ENCODE data around the gene TUBA4B. TPM values are rescaled to one million over a fixed set of nuclear protein-coding genes. Genes with fewer than 3 reads are reported as not detected.
A peak's percentile ranks its signal among the peaks of the same experiment; 100 is the strongest.

TUBA4B gene
- total RNA-seq, 1 experiment from 2014 or later, result not detected

DNA sequence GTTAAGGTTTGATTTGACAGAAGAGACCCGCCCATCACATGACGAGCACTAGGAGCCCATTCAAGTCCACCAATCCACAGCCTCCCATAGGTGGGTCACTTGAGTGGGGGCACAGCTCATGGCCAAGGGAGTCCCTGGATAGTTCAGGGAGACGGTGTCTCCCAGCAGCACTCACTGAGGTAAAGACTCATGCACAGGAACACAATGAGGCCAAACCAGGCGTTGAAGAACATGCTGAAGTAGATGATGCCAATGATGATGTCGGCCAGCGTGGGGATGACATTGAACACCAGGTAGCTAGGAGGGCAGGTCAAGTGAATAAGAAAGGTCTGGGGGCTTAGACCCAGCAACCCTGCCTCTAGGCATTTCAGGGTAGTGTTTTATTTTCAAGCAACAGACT lies 38.3 kb upstream of the TUBA4B start:
- no CpG with 5 or more reads among the region's 6 CpGs for WGBS (ENCODE audit: extremely low coverage, insufficient read length, low lambda C conversion rate)
- H3K56ac ChIP-seq (ENCODE audit: insufficient read length, low read depth, low read length), result no peak overlapping the region
- H3K36me3 Mint-ChIP-seq (ENCODE audit: insufficient read depth in 1 of 3, low read depth in 3 of 3), result peaks cover 14 to 61% (median 51%) of the 10 kb centered on the region in 3 experiments

More for the DNA sequence above, 38.3 kb upstream of the TUBA4B start:
- TF ChIP-seq, protein P1, sequence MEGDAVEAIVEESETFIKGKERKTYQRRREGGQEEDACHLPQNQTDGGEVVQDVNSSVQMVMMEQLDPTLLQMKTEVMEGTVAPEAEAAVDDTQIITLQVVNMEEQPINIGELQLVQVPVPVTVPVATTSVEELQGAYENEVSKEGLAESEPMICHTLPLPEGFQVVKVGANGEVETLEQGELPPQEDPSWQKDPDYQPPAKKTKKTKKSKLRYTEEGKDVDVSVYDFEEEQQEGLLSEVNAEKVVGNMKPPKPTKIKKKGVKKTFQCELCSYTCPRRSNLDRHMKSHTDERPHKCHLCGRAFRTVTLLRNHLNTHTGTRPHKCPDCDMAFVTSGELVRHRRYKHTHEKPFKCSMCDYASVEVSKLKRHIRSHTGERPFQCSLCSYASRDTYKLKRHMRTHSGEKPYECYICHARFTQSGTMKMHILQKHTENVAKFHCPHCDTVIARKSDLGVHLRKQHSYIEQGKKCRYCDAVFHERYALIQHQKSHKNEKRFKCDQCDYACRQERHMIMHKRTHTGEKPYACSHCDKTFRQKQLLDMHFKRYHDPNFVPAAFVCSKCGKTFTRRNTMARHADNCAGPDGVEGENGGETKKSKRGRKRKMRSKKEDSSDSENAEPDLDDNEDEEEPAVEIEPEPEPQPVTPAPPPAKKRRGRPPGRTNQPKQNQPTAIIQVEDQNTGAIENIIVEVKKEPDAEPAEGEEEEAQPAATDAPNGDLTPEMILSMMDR (conservative IDR thresholded peaks at IDR 0.05), result no peak
- Mint-ChIP-seq H3K27ac (peak overlapping the region in 1 of 3 experiments; percentile 42; a peak in 1 of 7 replicates), H3K9me3 (no peaks in the 10 kb centered on the region), H3K4me1 (peaks cover 19 to 23% of the 10 kb centered on the region in 2 experiments), H3K4me3 (no peak overlapping the region), H3K27me3 (ENCODE audit: low read depth) (peaks cover 3% of the 10 kb centered on the region; the same call in 1 of the 2 replicates)
- peaks cover 7% of the 10 kb centered on the region for H3K23me2 ChIP-seq (ENCODE audit: insufficient read length, low read depth, low read length, poor library complexity, severe bottlenecking)
- no peak overlapping the region for H3K4ac ChIP-seq (ENCODE audit: low read depth, low read length)
- H3K9ac ChIP-seq (ENCODE audit: extremely low read depth, insufficient read length, low read length), result no peak overlapping the region
- H3K4me2 ChIP-seq (ENCODE audit: insufficient read depth, insufficient read length, low read length), result no peak overlapping the region
- H3T11ph ChIP-seq (ENCODE audit: low read length), result no peak overlapping the region
- no peaks in the 10 kb centered on the region for H3K4me1 ChIP-seq (ENCODE audit: insufficient read depth, low read length)
- no peaks in the 10 kb centered on the region for H3K79me1 ChIP-seq (ENCODE audit: insufficient read depth, low read depth, low read length, poor library complexity, severe bottlenecking)
- H2BK5ac ChIP-seq (ENCODE audit: insufficient read length, low read length), result no peak overlapping the region
- H3K9me3 ChIP-seq (ENCODE audit: control insufficient read depth, low read depth, low read length), result no peaks in the 10 kb centered on the region
- no peak overlapping the region for H4K8ac ChIP-seq (replicated peaks; ENCODE audit: insufficient read length, low read depth, low read length)
- H4K20me1 ChIP-seq (ENCODE audit: control insufficient read depth, insufficient read depth, insufficient read length), result no peaks in the 10 kb centered on the region
- no peak overlapping the region for H3K23ac ChIP-seq (ENCODE audit: insufficient read length, low read depth, low read length)
- H2BK15ac ChIP-seq (ENCODE audit: low read depth, low read length), result no peak overlapping the region
- no peaks in the 10 kb centered on the region for H3K27me3 ChIP-seq (ENCODE audit: insufficient read depth, low read length)
- H2BK12ac ChIP-seq (ENCODE audit: insufficient read length, low read depth, low read length), result no peak overlapping the region
- DNase-seq, result no peak
- H2AK5ac ChIP-seq (ENCODE audit: insufficient read length, low read length), result no peak overlapping the region
- H3K27ac ChIP-seq (ENCODE audit: insufficient read length, low read depth, low read length), result no peak overlapping the region
- H2BK120ac ChIP-seq (ENCODE audit: low read depth, low read length, poor library complexity, severe bottlenecking), result no peak overlapping the region
- H3K18ac ChIP-seq (ENCODE audit: insufficient read length, low read depth, low read length), result no peak overlapping the region
- no peak overlapping the region for H3K14ac ChIP-seq (ENCODE audit: insufficient read depth, low read length)
- no peak overlapping the region for H4K5ac ChIP-seq (ENCODE audit: insufficient read length, low read depth, low read length)
- no peak overlapping the region for H4K91ac ChIP-seq (ENCODE audit: insufficient read length, low read depth, low read length)
- no peak overlapping the region for H2AFZ ChIP-seq (ENCODE audit: low read length)
- no peaks in the 10 kb centered on the region for H3K79me2 ChIP-seq (ENCODE audit: insufficient read depth, low read length)
- H2BK20ac ChIP-seq (ENCODE audit: low read depth, low read length, poor library complexity, severe bottlenecking), result no peak overlapping the region
